GM18511 (cell line): ENCODE data around the gene LATS2.
"Not testable (repeated sequence)": the region's sequence is repeated elsewhere in the genome, so short reads cannot be mapped to it uniquely, and the experiment has no call there.

ENCODE experiments used
- ATAC-seq: cut with Tn5 transposase; IDR thresholded peaks from one replicate; pipeline ENCODE4 v1.9.1; 2021; ENCODE audit warnings: mild to moderate bottlenecking, moderate library complexity; ENCODE audit not compliant: unreplicated experiment

The LATS2 gene

DNA sequence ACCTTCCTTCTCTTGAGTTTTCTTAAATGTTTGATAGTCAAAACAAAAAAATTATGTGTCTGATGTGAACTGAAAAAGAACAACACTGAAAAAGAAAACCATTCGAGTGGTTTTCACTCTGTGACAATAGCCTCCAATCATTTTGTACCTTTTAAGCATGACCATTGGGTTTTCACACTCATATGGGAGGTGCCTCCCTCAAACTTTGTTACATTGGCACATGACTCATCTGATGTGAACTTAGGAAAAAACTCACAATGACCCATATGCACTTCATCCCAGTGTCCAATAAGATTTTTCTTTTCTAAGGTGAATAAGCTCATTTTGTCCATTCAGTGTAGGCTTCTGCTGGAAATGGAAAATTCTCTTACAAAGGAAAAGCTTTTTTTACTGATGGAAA, 92.2 kb downstream of the LATS2 start:
- no peak for ATAC-seq

GRCh38 chr13:20968745-20969144, 92.6 kb downstream of the LATS2 start:
- ATAC-seq, result no peak

DNA sequence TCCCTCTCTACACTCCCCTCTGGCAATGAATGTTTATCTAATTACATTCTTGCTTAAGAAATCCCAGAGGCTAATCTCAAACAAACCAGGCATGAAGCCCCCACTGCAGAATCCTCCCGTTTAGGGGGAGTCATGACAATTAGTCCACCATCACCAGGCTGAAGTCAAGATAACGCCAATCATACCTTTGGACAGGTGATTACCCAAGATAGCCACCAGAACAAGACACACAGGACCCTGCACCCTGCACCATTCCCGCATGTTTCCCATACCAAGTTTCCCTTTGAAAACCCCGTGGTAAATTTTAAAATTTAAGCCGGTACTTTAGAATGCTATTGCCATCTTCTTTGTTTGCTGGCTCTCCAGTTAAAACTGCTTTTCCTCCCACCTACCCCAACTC, 94.0 kb downstream of the LATS2 start:
- no peak for ATAC-seq

GRCh38 chr13:20964904-20965303, 96.5 kb downstream of the LATS2 start:
- no peak for ATAC-seq

GRCh38 chr13:20961663-20962062, 99.7 kb downstream of the LATS2 start:
- ATAC-seq, result not testable (repeated sequence)

DNA sequence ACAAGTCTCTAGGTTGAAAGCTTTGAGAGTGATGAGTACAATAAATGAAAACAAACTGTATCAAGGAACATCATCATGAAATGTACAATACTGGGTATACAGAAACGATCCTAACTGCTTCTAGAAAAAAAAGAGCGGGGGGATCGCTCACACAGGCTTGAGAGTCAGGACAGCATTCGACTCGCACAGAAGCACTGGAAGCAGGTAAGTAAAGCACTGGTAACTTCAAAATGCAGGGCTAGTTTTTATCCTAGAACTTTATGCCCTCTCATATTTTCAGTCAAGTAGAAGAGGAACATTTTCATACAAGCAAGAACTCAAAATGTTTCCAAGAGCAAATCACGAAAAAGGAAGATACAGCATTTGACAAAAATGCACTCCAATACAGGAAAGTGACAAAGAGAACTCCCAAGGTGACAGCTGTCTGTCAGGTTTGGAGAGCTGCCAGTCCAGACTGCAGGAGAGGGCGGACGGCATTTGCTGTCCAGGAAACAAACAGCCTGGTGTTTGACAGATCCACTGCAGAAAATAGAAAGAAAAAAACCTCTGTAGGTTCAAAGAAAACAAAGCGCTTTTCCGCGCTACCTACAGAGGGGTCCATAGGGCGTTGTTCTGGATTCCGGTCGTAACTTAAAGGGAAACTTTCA, 100.6 kb downstream of the LATS2 start:
- no peak for ATAC-seq

- ATAC-seq, result not testable (repeated sequence)
Observed at GRCh38 chr13:20957049-20957620, 104.3 kb downstream of the LATS2 start.

DNA sequence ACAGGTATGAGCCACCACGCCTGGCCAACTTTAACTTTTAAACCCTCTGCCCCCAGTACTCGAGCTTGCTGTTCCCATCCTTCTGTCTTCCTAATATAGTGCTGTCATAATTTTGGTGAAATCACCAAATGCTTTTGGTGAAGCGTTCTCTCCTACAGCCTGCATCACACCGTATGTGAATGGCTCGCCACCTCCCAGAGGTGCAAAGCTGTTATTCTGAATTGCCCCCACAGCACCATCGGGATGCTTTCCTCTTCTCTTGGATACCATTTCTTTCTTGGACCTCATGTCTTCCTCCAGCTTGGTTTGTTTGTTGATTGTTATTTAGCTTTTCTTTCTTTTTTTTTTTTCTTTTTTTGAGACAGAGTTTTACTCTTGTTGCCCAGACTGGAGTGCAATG, 105.9 kb downstream of the LATS2 start:
- ATAC-seq, result no peak

- ATAC-seq, result no peak
Observed at GRCh38 chr13:20953245-20953931, 108.0 kb downstream of the LATS2 start.

GRCh38 chr13:20952838-20953237, 108.5 kb downstream of the LATS2 start:
- no peak for ATAC-seq

- ATAC-seq, result not testable (repeated sequence)
Observed at GRCh38 chr13:20948001-20948400, 113.4 kb downstream of the LATS2 start.

DNA sequence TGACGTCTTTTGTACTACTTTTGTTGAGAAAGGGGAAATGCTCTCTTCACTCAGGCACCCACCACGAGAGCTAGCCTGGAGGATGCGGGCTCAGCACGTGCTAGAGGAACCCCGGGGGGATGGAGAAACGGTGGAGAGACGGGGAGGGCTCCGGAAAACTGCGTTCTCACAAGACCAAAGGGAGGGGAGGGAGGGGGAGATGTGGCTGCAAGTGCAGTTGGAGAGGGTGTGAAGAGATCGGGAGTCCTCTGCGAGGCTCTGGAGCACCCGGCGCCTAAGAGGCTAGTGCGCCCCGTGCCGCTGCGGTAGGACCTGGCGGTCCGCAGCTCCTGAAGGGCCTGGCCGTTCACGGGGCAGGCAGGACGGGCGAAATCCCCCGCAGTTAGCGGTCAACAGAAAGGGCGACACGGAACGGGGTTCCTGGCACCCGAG, 115.4 kb downstream of the LATS2 start:
- ATAC-seq, result no peak

- ATAC-seq, result no peak
Observed at GRCh38 chr13:20942938-20943559, 118.3 kb downstream of the LATS2 start.

GRCh38 chr13:20940511-20940910, 120.9 kb downstream of the LATS2 start:
- not testable (repeated sequence) for ATAC-seq

- no peak for ATAC-seq
Observed at GRCh38 chr13:20940083-20940482, 121.3 kb downstream of the LATS2 start.

DNA sequence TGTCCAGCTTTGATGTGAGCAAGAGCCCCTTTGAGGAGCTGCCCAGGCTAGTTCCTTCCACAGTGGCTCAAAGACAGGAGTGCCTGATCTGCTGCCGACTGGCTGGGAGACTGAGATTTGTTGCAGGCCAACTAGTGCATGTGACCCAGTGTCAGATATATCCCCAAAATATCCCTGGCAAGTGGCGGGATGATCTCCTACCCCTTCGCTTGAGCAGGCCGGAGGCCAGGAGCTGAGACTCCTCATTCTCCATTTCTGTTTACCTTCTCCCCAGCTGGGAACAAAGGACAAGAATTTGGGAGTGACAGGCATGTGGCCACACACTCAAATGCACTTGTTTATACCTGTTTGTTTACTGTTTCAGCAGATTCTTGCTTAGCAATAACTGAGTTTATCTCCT, 121.7 kb downstream of the LATS2 start:
- ATAC-seq, result no peak

DNA sequence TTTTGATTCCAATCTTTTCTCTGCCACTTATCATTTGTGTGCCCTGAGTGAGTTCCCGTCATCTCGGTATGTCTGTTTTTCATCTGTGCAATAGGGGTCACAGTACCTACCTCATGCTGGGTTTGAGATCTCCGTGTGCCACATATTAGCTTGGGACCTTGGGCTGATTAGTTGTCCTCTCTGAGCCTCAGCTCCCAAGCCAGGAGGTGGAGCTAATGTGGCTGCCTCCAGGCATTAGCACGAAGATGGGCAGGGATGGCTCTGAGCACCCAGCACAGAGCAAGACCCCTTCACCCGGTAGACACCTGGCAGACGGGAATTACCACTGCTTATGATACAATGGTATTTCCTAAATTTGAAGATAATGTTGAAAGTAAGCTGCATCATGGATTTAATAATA, 123.1 kb downstream of the LATS2 start:
- ATAC-seq, result no peak

DNA sequence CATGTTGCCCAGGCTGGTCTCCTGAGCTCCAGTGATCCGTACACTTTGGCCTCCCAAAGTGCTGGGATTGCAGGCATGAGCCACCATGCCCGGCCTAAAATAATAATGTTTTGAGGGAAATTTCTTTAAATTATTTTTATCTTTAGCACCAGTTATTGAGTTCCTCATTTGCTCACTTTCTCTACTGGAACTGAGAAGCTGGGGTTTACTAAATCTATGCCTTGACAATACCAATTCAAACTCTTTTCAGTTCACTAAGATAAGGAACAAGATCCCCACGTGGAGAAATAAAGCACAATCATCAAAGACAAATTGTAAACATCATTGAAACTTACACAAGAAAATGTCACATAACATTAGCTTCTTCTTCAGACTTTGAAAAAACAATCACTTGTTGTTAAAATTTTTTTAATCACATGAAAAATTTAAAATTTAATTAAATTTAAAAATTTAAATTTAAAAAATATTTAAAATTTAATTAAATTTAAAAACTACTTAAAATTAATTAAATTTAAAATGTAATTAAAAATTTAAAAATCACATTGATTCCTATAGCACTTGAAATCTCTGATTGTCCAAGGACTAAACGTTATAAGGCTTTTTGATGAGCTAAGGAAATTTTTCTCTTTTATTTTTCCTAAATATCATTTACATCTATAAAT, 133.7 kb downstream of the LATS2 start:
- ATAC-seq, result no peak

- ATAC-seq, result not testable (repeated sequence)
Observed at GRCh38 chr13:20925395-20925790, 136.0 kb downstream of the LATS2 start.

GRCh38 chr13:20924758-20925394, 136.5 kb downstream of the LATS2 start:
- no peak for ATAC-seq

GRCh38 chr13:20923272-20923671, 138.1 kb downstream of the LATS2 start:
- ATAC-seq, result no peak
